Activated naive CD8-positive, alpha-beta T cell treated with anti-CD3 and anti-CD28 coated beads, Interleukin-2, amount 50 U/mL, for 16 hours (primary cell): ENCODE data around the gene CHAC2.
"Not testable (repeated sequence)": the region's sequence is repeated elsewhere in the genome, so short reads cannot be mapped to it uniquely, and the experiment has no call there.

Source experiments
- DNase-seq: peaks from one replicate; pipeline ENCODE4 v3.0.0-alpha.2; 2020; ENCODE audit warnings: low read depth, low spot score

Gene CHAC2

DNA sequence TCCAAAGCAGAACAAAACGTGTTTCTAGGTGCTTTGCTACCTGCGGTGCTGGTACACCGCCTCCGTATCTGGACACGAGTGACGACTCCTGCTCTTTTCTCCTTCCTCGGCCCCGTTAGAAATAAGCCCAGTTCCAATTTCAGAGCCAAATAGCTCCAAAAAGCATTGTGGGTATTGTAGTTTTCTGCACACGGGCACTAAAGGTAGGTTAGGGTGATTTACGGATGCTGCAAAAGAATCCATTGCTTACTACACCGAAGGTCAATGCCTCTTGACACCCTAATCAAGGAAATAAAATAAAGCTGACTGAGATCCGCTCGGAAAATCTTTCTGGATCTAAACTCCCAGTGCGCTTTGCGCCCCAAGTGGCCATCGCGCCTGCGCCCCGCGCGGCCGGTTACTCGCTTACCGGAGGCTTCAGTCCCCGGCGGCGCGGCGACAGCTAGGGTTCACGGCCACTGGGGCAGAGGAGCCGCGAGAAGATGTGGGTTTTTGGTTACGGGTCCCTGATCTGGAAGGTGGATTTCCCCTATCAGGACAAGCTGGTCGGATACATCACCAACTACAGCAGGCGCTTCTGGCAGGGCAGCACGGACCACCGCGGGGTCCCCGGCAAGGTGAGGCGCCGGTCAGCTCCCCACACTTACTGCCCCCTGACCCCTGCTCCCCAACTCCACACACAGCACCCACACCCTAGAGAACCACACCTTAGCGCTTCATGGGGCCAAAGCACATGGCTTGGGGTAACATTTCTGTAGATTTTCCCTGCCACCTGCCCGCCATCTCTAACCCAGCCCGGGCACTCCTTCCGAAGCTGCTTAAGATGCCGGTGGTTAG, at the start of gene CHAC2:
TSS of gene CHAC2 (plus strand) at position 400 of the 837 bp plus-strand sequence. CDS start at position 483, 83 bp downstream.
- DNase-seq, result peak; percentile 69

DNA sequence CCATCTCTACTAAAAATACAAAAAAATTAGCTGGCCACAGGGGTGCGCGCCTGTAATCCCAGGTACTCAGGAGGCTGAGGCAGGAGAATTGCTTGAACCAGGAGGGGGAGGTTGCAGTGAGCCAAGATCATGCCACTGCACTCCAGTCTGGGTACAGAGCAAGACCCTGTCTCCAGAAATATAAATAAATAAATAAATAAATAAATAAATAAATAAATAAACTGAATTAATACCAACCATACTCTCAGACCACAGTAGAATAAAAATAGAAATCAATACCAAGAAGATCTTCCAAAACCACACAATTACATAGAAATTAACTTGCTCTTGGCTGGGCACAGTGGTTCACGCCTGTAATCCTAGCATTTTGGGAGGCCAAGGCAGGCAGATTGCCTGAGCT, 46.7 kb upstream of the CHAC2 start:
- DNase-seq, result not testable (repeated sequence)

GRCh38 chr2:53724536-53724935, 43.1 kb upstream of the CHAC2 start:
- DNase-seq, result no peak

GRCh38 chr2:53725662-53726061, 41.9 kb upstream of the CHAC2 start:
- no peak for DNase-seq

DNA sequence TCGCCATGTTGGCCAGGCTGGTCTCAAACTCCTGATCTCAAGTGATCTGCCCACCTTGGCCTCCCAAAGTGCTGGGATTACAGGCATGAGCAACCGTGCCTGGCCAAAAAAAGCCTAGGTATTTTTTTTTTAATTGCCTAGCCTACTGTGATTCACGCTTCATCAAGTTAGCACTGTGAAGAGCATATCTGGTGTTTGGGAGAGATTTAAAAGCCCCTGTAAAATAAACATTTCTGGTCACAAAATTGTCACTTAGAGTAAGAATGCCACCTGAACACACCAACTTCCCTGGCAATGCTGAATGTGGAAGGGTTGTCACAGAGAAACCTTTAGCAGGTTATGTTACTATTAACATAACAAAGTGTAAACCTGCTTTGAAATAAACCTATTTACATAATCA, 39.7 kb upstream of the CHAC2 start:
- DNase-seq, result no peak

DNA sequence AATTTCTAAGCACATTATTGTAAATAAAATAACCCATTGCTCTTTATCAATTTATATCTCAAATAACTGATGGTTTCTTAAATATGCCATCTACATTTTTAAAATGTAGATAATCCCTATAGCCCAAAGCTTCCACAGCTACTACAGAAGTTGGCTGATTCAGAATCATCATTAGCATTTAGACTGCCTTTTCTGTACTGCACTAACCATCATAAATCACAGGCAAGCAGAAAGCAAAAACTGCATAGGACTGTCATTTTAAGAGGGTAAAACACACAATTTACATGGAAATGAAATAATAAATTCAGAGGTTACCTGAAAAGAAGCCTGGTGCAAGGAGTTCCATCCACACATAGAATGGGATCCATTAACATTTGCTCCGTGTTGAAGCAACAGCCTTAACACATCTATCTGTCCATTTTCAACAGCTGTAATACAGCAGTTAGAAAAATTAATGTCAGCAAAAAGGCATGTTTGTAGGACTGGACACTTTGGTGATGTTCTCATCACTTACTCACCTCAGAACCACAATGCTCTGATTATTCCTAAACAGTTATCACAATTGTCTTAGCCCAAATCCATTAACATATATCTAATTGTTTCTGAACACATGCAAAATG, 38.4 kb upstream of the CHAC2 start:
- DNase-seq, result no peak

DNA sequence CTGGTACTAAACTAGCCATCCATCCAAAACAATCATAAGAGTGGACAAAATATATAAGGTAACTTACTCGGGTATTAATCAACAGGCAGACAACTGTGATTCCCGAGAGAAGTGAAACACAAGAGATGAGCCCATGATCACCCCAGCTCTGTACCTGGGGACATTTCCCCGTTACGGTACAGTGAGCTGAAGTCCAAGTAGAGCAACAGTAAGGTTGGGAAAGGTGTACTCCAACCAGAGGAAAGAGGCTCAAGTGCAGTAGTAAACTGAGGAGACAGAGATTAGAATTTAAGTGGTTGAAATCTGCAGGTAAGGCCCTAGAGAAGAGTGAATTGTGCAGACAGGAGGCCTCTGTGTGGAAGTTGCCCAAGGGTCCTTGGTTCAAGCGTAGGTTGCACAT, 30.5 kb upstream of the CHAC2 start:
- DNase-seq, result no peak

- DNase-seq, result no peak
These were observed 28.6 kb upstream of the CHAC2 start for GRCh38 chr2:53739032-53739431.

DNA sequence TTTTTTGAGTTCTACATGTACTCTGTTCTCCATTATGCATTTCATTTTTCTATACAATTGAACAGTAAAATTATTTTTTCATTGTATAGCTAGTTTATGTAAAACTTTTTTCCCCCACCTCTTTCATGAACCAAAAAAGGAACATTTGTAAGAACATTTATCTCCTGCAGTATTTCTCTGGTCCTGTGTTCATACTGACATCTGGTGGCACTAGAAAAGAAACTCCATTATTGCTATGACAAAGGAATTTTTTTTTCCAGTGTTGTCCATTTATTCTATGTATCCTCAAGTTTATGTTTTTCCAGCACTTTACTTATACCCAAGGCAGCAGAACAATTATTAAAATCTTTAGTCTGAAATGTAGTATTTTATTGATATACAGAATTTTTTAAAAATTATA, 27.4 kb upstream of the CHAC2 start:
- DNase-seq, result no peak

GRCh38 chr2:53744395-53745065, 23.1 kb upstream of the CHAC2 start:
- DNase-seq, result no peak

DNA sequence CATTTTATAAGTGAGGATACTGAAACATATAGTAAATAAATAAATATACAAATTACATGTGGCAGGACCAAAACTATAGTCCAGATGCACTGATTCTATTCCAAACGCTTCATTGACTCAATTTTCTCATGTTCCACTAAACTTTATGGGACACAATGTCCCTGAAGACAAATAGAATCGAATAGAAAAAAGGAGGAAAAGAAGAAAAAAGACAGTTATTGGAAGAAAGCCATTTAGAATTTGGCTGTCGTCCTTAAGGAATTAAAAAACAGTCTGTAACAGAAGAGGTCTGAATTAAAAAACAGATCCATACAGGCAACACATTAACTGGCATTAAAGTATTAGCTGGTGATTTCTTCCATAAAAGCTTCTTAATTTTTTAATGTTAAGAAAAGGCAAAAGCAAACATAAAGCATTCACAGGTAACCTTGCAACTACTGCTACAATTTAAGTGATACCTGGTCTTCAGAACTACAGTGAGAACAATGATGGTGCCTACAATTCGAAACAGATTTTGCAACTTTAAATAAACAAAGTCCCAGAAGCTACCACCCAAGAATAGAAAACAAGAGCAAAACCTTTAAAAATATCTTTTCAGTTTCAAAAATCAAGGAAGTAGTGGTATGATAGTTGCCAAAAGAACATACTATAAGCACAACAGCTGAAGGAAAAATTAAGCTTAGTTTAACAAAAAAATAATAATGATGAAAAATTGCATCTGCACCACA, 17.4 kb upstream of the CHAC2 start:
- DNase-seq, result no peak

DNA sequence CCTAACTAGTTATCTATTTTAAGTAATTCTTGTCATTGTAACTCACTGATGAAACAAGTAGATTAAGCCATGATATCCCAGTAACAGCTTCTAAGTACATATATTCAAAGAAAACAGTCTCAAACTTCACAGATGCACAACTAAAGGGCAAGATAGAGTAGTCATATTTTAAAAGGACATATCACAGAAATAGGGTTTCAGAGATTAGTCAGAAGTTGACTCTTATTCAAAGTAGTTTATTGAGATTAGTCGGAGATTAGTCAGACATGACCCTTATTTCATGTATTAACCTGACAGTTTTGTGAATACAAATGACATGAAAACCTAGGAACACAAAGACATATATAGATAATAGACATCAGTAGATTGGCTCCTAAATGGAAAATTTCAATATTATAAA, 15.9 kb upstream of the CHAC2 start:
- DNase-seq, result no peak

- DNase-seq, result no peak
These were observed 15.2 kb upstream of the CHAC2 start for GRCh38 chr2:53752385-53752784.

DNA sequence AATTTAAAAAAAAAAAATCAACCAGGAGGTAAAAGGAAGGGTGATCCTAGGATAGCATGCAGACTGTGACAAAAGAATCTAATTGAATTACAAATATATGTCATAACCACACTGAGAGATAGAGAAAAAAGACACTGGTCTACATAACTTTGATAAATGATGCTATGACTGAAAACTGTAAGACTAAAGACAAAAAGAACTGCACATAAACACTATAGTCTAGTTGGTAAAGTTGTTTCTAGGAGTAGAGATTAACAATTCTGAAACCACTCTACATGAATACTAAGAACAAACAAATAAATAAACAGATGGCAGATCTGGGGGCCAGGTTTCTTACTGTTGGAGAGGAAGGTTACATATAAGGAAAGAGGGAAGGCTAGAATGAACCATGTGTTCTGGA, 14.6 kb upstream of the CHAC2 start:
- DNase-seq, result no peak

GRCh38 chr2:53755121-53755520, 12.5 kb upstream of the CHAC2 start:
- no peak for DNase-seq

- no peak for DNase-seq
These were observed 11.0 kb upstream of the CHAC2 start for GRCh38 chr2:53756644-53757043.

DNA sequence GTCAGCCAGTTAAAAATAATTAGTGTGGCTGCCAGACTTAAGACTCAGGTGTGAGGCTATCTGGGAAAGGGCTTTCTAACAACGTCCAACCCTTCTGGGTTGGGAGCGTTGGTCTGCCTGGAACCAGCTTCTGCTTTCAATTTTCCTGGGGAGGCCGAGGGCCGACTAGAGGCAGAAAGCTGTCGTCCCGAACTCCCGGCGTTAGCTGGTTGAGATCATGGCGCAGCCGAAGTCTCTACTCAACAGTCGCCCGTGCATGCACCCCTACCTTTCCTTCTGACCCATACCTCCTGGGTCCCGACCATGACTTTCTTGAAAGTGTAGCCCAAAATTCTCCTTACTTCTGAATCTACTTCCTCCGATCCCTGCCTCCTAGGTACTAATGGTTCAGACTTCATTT, 10.4 kb upstream of the CHAC2 start:
- DNase-seq, result not testable (repeated sequence)

DNA sequence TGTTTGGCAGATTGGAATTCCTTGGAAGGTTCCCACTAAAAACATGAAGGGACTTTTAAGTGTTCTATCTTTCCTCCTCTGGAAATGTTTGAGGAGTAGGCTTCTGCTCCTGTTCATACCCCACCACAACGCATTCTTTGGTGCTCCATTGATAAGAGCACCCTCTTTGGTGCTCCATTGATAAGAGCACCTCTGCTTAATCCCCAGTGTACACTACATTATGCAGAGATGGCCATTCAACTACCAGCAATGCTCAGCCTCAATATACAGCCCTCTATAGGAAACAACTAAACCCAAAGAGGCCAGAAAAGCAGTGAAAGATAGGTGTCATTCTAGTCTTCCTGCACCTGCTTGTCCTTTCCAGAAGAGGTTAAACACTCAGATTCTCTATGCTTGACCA, 1.8 kb upstream of the CHAC2 start:
- no peak for DNase-seq

GRCh38 chr2:53768242-53768542, 588 bp downstream of the CHAC2 start:
- no peak for DNase-seq

GRCh38 chr2:53769318-53769945, 1.8 kb downstream of the CHAC2 start:
- DNase-seq, result no peak

DNA sequence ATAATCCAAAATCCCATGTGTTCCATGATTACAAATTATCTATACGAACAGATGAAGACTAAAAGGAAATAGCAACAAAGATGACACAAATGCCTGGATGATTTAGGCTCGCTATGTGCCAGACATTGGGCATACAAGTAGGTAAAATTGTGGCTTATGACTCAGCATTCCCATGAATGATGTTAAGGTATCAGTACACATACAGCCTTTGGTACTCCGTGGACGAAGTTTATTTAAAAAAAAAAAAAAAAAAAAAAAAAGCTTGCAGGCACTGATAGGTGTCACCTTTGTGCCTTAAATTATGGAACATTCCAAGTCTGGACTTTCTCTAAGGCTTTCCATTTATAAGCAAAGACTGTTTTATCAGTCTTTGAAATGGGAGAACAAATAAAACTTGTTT, 2.7 kb downstream of the CHAC2 start:
- DNase-seq, result no peak

DNA sequence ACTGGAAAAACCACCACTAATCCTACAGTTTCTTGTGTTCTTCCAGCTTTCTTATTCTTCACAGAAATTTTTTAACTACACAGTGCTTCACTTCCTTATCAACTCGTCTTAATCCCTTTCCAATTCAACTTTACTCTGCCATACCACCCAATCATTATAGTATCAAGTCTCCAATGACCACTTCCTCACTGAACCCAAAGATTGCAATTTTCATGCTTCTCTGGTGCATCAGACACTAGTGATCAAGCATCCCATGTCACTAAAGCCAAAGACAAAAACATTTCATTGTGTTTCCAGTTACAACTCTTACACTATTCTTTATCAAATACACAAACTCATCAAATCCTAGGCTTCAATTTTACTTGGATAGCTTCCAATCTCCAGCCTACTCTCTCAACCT, 9.5 kb downstream of the CHAC2 start:
- DNase-seq, result no peak
